Retinal pigment epithelial cell (primary cell): ENCODE results near the gene IL1R1.

Source experiments
- DNase-seq: peaks from one replicate; pipeline ENCODE4 v3.0.0-alpha.2; 2010; ENCODE audit warnings: low read depth
- H3K4me3 ChIP-seq: 2 replicates; pipeline ENCODE4 v1.5.1; 2011; ENCODE audit warnings: mild to moderate bottlenecking, low read length, control low read depth, moderate library complexity
- CTCF ChIP-seq: conservative IDR thresholded peaks from 2 replicates; pipeline ENCODE4 v1.5.1; 2011; ENCODE audit warnings: low read depth, low read length, control low read depth, inconsistent platforms

IL1R1 gene

GRCh38 chr2:102179061-102179460 lies 36.5 kb downstream of the IL1R1 start:
- no peak overlapping the region for H3K4me3 ChIP-seq
- DNase-seq: no peak
- no peak for TF ChIP-seq CTCF

- TF ChIP-seq CTCF: no peak
- no peak overlapping the region for H3K4me3 ChIP-seq
- DNase-seq: no peak
Observed at GRCh38 chr2:102179788-102180686, 37.5 kb downstream of the IL1R1 start.

- no peak overlapping the region for H3K4me3 ChIP-seq
- TF ChIP-seq CTCF: no peak
- DNase-seq: no peak
Observed at GRCh38 chr2:102180687-102180999, 38.1 kb downstream of the IL1R1 start.

GRCh38 chr2:102181376-102181775 lies 38.8 kb downstream of the IL1R1 start:
- no peak for DNase-seq
- no peak overlapping the region for H3K4me3 ChIP-seq
- no peak for TF ChIP-seq CTCF

GRCh38 chr2:102181919-102182635 lies 39.5 kb downstream of the IL1R1 start:
- no peak for DNase-seq
- H3K4me3 ChIP-seq: no peak overlapping the region
- TF ChIP-seq CTCF: no peak

GRCh38 chr2:102184018-102184417 lies 41.5 kb downstream of the IL1R1 start:
- DNase-seq: no peak
- H3K4me3 ChIP-seq: no peak overlapping the region
- TF ChIP-seq CTCF: no peak

- no peak for DNase-seq
- no peak overlapping the region for H3K4me3 ChIP-seq
- TF ChIP-seq CTCF: no peak
Observed at GRCh38 chr2:102184568-102184967, 42.0 kb downstream of the IL1R1 start.
